GM12892 (cell line): ENCODE data around the gene FBXW8.

Source experiments
- POLR2A ChIP-seq: IDR thresholded peaks from 2 replicates; pipeline ENCODE4 v1.6.1; 2011; ENCODE audit warnings: low read depth, low read length, control low read depth
- POLR2AphosphoS5 ChIP-seq: IDR thresholded peaks from 2 replicates; pipeline ENCODE4 v1.6.1; 2011; ENCODE audit warnings: low read depth, low read length, control low read depth

GRCh38 chr12:117044790-117045159, 134.0 kb downstream of the FBXW8 start:
- TF ChIP-seq POLR2A = no peak
- no peak for TF ChIP-seq POLR2AphosphoS5
